ENCODE results near the gene RBM43.
"Not testable (repeated sequence)": the region's sequence is repeated elsewhere in the genome, so short reads cannot be mapped to it uniquely, and the experiment has no call there.

The RBM43 gene

DNA sequence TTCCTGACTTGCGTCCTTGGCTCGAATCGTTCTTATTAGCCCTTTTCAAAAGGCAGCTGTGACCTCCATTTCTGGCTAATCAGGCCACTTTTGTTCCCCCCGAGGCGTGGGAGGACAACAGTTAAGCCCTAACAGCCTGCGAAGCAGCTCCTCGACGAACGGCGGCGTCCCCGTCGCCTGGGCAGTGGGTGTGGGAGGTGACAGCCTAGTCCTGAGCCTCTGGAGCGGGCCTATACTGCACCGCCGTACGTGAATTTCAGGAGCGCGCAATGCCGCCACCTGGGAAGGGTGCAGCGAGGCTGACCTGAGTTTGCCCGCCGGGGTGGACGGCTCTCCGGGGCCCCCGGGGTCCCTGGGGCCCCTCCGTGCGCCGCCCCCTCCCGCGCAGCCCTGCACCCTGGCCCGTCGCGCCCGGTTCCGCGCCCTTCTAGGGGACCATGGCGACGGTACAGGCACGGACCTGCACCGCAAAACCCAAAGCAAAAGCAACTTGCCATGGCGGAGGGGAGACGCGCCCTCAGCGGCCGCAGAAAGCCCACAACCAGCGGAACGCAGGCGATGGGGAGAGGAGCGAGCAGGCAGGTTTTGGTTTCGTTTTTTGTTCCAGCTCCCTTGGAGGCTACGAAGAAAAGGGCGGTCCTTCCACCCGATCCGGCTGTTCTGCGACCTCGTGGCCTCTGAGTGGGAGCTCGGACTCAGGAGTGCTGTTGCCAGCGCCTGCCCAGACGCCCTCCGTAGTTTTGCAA lies at the start of gene RBM43:
TSS of gene RBM43 (minus strand) at position 633 of the 746 bp plus-strand sequence. CDS start at position 497, 136 bp downstream.
- peak; percentile 98 for DNase-seq (ENCODE audit: low read depth)
- Histone ChIP-seq H3K9me3 (ENCODE audit: control insufficient read depth, low read length) (no peaks in the 10 kb centered on the region), H3K4me1 (ENCODE audit: control insufficient read depth, insufficient read depth, low read length) (peaks cover 21% of the 10 kb centered on the region), H3K4me3 (ENCODE audit: low read length) (peak within 1 kb of the TSS; percentile 96), H3K9ac (ENCODE audit: low read length) (peak within 1 kb of the TSS; percentile 96), H3K27me3 (replicated peaks; ENCODE audit: control insufficient read depth, insufficient read depth, low read length) (no peaks in the 10 kb centered on the region), H3K36me3 (ENCODE audit: control insufficient read depth, insufficient read depth, low read length, severe bottlenecking) (no peaks in the 10 kb centered on the region)

DNA sequence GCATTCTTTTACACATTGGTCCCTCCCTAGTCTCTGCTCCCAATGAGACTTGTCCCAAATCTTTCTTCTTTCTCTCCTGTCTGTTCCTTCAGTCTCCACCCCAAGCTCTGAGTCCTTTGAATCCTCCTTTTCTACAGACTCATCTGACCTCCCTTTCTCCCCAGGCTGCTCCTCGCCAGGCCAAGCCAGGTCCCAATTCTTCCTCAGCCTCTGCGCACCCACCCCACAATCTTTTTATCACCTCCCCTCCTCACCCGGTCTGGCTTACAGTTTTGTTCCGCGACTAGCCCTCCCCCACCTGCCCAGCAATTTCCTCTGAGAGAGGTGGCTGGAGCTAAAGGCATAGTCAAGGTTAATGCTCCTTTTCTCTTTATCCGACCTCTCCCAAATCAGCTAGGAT lies 48.6 kb upstream of the RBM43 start:
- DNase-seq (ENCODE audit: low read depth); H3K9ac ChIP-seq (ENCODE audit: low read length); H3K36me3 ChIP-seq (ENCODE audit: control insufficient read depth, insufficient read depth, low read length, severe bottlenecking): not testable (repeated sequence)

DNA sequence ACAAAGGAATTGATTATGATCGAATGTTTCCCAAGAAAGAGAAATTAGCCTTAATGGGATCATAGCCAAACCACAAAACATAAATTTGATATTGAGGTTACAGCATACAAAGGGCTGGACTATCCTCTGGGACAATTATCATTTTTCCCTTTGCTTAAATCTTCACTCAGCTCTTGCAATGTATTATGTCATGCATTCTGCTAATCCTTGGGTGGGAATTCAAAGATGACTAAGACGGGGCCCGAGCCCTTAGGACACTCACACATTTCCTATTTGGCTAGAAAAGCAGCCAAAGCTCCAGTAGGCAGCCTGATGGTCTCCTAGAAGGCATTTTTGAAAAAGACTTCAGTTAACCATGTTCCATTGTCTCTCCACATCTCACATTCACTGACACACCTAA lies 45.0 kb upstream of the RBM43 start:
- Histone ChIP-seq H3K4me3 (ENCODE audit: low read length) (no peak overlapping the region), H3K9me3 (ENCODE audit: control insufficient read depth, low read length) (no peaks in the 10 kb centered on the region), H3K36me3 (ENCODE audit: control insufficient read depth, insufficient read depth, low read length, severe bottlenecking) (no peaks in the 10 kb centered on the region), H3K27me3 (replicated peaks; ENCODE audit: control insufficient read depth, insufficient read depth, low read length) (peaks cover 14% of the 10 kb centered on the region), H3K4me1 (ENCODE audit: control insufficient read depth, insufficient read depth, low read length) (peaks cover 18% of the 10 kb centered on the region), H3K9ac (ENCODE audit: low read length) (no peak overlapping the region)
- peak; percentile 77 for DNase-seq (ENCODE audit: low read depth)

More for the DNA sequence above, 48.6 kb upstream of the RBM43 start:
- not testable (repeated sequence) for H3K4me3 ChIP-seq (ENCODE audit: low read length); H3K9me3 ChIP-seq (ENCODE audit: control insufficient read depth, low read length)
- H3K4me1 ChIP-seq (ENCODE audit: control insufficient read depth, insufficient read depth, low read length), result peaks cover 22% of the 10 kb centered on the region
- peaks cover 14% of the 10 kb centered on the region for H3K27me3 ChIP-seq (replicated peaks; ENCODE audit: control insufficient read depth, insufficient read depth, low read length)

DNA sequence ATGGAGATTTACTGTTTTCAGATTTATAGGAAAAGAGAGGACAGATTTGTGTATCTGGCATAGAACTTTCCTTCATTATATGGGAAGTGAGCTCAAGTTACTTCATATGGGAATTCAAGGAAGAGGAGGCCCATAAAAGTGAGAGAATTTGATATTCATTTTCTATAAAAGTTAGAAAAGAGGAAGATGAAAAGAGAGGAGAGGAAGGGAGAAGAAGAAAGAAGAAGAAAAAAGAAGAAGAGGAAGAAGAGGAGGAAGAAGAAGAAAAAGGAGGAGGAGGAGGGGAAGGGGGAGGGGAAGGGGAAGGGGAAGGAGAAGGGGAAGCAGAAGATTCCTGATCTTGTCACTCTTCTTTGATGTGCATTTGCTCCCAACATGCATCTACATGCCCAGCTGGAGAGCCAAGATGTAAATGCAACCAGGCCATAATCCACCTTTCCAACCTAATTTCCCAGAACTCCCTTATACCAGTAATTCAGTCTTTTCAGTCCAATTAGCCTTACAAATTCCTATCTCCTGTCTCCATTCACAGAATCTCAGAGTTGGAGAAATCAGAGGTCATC lies 43.5 kb upstream of the RBM43 start:
- H3K4me1 ChIP-seq (ENCODE audit: control insufficient read depth, insufficient read depth, low read length), result peaks cover 18% of the 10 kb centered on the region
- H3K9me3 ChIP-seq (ENCODE audit: control insufficient read depth, low read length), result no peaks in the 10 kb centered on the region
- H3K27me3 ChIP-seq (replicated peaks; ENCODE audit: control insufficient read depth, insufficient read depth, low read length), result peaks cover 7% of the 10 kb centered on the region
- H3K36me3 ChIP-seq (ENCODE audit: control insufficient read depth, insufficient read depth, low read length, severe bottlenecking), result no peaks in the 10 kb centered on the region
- no peak for DNase-seq (ENCODE audit: low read depth)
- no peak overlapping the region for H3K4me3 ChIP-seq (ENCODE audit: low read length)
- H3K9ac ChIP-seq (ENCODE audit: low read length), result no peak overlapping the region

DNA sequence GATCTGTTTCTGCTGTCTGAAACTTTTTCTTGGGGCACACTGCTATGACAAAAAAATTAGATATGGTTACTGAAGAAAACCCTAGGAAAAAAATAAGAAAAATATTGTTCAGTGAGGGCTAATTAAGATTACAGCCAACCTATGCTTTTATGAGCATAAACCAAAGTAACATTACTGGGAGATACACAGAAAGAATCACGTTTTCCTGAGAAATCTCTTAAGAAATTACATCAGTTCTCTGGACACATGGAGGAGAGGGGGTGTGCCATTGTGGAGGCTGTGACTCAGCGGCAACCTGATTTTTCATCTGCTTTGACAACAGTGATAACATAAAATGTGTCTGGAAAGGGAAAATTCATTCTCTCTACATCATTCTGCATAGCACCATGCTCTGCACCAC lies 41.2 kb upstream of the RBM43 start:
- Histone ChIP-seq H3K4me3 (ENCODE audit: low read length) (no peak overlapping the region), H3K36me3 (ENCODE audit: control insufficient read depth, insufficient read depth, low read length, severe bottlenecking) (no peaks in the 10 kb centered on the region), H3K4me1 (ENCODE audit: control insufficient read depth, insufficient read depth, low read length) (peaks cover 18% of the 10 kb centered on the region), H3K9me3 (ENCODE audit: control insufficient read depth, low read length) (no peaks in the 10 kb centered on the region), H3K27me3 (replicated peaks; ENCODE audit: control insufficient read depth, insufficient read depth, low read length) (no peaks in the 10 kb centered on the region), H3K9ac (ENCODE audit: low read length) (peak overlapping the region; percentile 61)
- DNase-seq (ENCODE audit: low read depth), result peak; percentile 48

DNA sequence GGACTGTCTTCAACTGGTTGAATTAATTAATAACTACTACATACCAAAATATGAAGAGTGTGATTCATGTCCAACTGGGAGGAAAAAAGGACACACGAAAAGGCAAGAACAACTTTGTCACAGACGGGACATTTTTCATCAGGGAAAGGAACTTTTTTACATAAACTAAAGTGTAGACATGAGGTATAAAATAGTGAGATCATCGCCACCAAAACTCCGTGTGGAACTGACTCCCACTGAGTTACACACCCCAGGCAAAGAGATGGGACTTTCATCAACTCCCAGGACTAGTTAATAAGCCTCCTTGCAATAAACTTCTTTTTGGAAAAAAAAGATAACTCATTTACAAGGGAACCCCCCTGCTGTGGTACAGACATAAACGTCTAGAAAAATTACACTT lies 40.7 kb upstream of the RBM43 start:
- peak overlapping the region; percentile 61 for H3K9ac ChIP-seq (ENCODE audit: low read length)
- H3K27me3 ChIP-seq (replicated peaks; ENCODE audit: control insufficient read depth, insufficient read depth, low read length), result no peaks in the 10 kb centered on the region
- H3K4me1 ChIP-seq (ENCODE audit: control insufficient read depth, insufficient read depth, low read length), result peaks cover 18% of the 10 kb centered on the region
- no peak overlapping the region for H3K4me3 ChIP-seq (ENCODE audit: low read length)
- H3K9me3 ChIP-seq (ENCODE audit: control insufficient read depth, low read length), result no peaks in the 10 kb centered on the region
- H3K36me3 ChIP-seq (ENCODE audit: control insufficient read depth, insufficient read depth, low read length, severe bottlenecking), result no peaks in the 10 kb centered on the region
- no peak for DNase-seq (ENCODE audit: low read depth)

DNA sequence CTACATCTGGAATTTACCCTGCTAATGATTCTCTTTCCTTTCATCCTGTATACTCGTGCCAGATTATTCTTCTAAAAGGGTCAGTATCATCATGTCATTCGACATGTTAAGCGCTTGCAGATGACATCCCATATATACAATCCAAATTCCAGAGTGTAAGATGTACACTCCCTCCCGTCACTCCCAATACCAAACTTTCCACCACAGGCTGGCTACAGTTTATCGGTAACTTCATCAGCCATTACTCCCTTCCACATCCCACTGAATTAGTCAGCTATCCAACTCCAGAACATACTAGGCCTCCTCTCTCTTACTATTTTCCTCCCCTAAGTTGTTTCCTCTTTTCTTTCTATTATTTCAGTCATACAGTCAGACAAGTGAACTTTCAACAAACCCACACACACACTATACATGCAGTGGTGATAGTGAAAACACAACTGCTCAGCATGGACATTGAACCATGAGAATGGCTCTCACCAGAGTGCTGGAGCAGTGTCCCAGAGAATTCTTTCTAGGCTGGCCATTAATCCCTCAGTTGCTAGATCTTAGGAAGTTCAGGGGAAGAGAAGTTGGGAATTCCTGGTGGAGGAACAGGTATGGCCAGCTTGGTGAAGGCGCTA lies 38.4 kb upstream of the RBM43 start:
- Histone ChIP-seq H3K27me3 (replicated peaks; ENCODE audit: control insufficient read depth, insufficient read depth, low read length) (no peaks in the 10 kb centered on the region), H3K4me3 (ENCODE audit: low read length) (no peak overlapping the region), H3K9ac (ENCODE audit: low read length) (no peak overlapping the region), H3K4me1 (ENCODE audit: control insufficient read depth, insufficient read depth, low read length) (peaks cover 12% of the 10 kb centered on the region), H3K9me3 (ENCODE audit: control insufficient read depth, low read length) (no peaks in the 10 kb centered on the region), H3K36me3 (ENCODE audit: control insufficient read depth, insufficient read depth, low read length, severe bottlenecking) (no peaks in the 10 kb centered on the region)
- peak; percentile 38 for DNase-seq (ENCODE audit: low read depth)

DNA sequence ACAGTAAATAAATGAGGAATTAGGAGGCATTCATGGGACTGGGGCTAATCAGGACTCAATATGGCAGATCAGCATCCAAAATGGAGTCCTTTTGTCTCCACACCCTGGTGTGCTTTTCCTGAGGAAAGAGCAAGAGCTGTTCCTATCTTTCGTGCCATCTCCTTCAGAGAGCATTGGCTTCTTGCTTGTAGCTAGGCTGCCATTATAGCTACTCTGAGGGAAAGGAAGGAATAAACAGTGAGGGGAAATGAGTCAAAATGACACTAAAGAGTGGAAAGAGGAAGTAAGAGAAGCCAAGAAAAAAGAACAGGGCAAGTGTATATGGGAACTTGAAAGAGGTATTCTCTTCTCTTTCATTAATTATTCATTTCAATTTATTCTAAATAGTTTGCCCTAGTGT lies 36.2 kb upstream of the RBM43 start:
- Histone ChIP-seq H3K4me3 (ENCODE audit: low read length) (no peak overlapping the region), H3K9ac (ENCODE audit: low read length) (no peak overlapping the region), H3K9me3 (ENCODE audit: control insufficient read depth, low read length) (no peaks in the 10 kb centered on the region), H3K4me1 (ENCODE audit: control insufficient read depth, insufficient read depth, low read length) (peaks cover 8% of the 10 kb centered on the region), H3K27me3 (replicated peaks; ENCODE audit: control insufficient read depth, insufficient read depth, low read length) (no peaks in the 10 kb centered on the region), H3K36me3 (ENCODE audit: control insufficient read depth, insufficient read depth, low read length, severe bottlenecking) (no peaks in the 10 kb centered on the region)
- DNase-seq (ENCODE audit: low read depth), result no peak

DNA sequence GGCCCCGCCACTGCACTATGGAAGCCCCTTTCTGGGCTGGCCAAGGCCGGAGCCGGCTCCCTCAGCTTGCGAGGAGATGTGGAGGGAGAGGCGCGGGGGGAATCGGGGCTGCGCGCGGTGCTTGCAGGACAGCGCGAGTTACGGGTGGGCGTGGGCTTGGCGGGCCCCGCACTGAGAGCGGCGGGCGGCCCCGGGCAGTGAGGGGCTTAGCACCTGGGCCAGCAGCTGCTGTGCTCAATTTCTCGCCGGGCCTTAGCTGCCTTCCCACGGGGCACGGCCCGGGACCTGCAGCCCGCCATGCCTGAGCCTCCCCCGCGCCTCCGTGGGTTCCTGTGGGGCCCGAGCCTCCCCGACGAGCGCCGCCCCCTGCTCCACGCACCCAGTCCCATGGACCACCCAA lies 34.3 kb upstream of the RBM43 start:
- not testable (repeated sequence) for H3K9me3 ChIP-seq (ENCODE audit: control insufficient read depth, low read length); DNase-seq (ENCODE audit: low read depth); H3K9ac ChIP-seq (ENCODE audit: low read length); H3K36me3 ChIP-seq (ENCODE audit: control insufficient read depth, insufficient read depth, low read length, severe bottlenecking); H3K27me3 ChIP-seq (replicated peaks; ENCODE audit: control insufficient read depth, insufficient read depth, low read length); H3K4me3 ChIP-seq (ENCODE audit: low read length)
- H3K4me1 ChIP-seq (ENCODE audit: control insufficient read depth, insufficient read depth, low read length), result peaks cover 16% of the 10 kb centered on the region

DNA sequence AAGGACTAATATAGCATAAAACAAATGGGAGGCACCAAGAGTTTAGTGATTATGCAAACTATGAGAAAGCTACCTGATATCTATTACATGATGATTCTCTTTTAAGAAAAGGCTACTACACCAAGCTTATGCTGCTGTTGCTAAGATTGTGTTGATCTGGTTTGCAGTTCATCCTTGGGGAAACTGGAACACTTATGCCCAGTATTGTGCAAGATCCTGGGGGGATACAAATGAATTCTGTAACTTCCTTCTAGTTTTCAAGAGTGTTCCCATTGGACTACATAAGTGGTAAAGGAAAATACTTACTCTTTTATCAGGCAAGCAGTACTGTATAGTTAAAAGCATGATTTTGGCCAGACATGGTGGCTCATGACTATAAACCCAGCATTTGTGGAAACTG lies 30.9 kb upstream of the RBM43 start:
- DNase-seq (ENCODE audit: low read depth), result no peak
- H3K9me3 ChIP-seq (ENCODE audit: control insufficient read depth, low read length), result no peaks in the 10 kb centered on the region
- H3K4me1 ChIP-seq (ENCODE audit: control insufficient read depth, insufficient read depth, low read length), result peaks cover 24% of the 10 kb centered on the region
- no peaks in the 10 kb centered on the region for H3K27me3 ChIP-seq (replicated peaks; ENCODE audit: control insufficient read depth, insufficient read depth, low read length)
- no peak overlapping the region for H3K4me3 ChIP-seq (ENCODE audit: low read length)
- H3K36me3 ChIP-seq (ENCODE audit: control insufficient read depth, insufficient read depth, low read length, severe bottlenecking), result no peaks in the 10 kb centered on the region
- no peak overlapping the region for H3K9ac ChIP-seq (ENCODE audit: low read length)

DNA sequence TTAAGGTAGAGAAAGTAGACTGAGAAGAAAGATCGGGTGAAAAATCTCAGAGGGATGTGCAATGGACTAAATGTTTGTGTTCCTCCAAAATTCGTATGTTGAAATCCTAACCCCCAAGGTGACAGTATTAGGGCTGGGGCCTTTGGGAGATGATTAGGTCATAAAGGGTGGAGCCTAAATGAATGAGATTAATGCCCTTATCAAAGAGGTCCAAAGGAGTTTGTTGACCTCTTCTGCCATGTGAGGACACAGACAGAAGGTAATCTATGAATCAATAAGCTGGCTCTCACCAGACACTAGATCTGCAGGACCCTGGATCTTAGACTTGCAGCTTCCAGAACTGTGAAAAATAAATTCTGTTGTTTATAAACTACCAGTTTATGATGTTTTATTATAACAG lies 30.5 kb upstream of the RBM43 start:
- Histone ChIP-seq H3K9ac (ENCODE audit: low read length) (no peak overlapping the region), H3K36me3 (ENCODE audit: control insufficient read depth, insufficient read depth, low read length, severe bottlenecking) (no peaks in the 10 kb centered on the region)
- DNase-seq (ENCODE audit: low read depth), result no peak

More for the DNA sequence above, 30.5 kb upstream of the RBM43 start:
- H3K27me3 ChIP-seq (replicated peaks; ENCODE audit: control insufficient read depth, insufficient read depth, low read length), result no peaks in the 10 kb centered on the region
- peaks cover 24% of the 10 kb centered on the region for H3K4me1 ChIP-seq (ENCODE audit: control insufficient read depth, insufficient read depth, low read length)
- no peak overlapping the region for H3K4me3 ChIP-seq (ENCODE audit: low read length)
- H3K9me3 ChIP-seq (ENCODE audit: control insufficient read depth, low read length), result no peaks in the 10 kb centered on the region
